Loucy (cell line): Measurements from ENCODE around the gene DOCK9.

ENCODE experiments used
- EZH2phosphoT487 ChIP-seq: fragments of 200-600 bp; IDR thresholded peaks from 2 replicates; pipeline ENCODE4 v1.6.1; 2018; ENCODE audit warnings: antibody characterized with exemption, mild to moderate bottlenecking, moderate library complexity, borderline replicate concordance
- TF ChIP-seq, protein P1 (sequence below): fragments of 200-600 bp; sonication (generic); conservative IDR thresholded peaks from 2 replicates; pipeline ENCODE4 v1.5.1; 2014; ENCODE audit warnings: mild to moderate bottlenecking, antibody characterized with exemption, low read length

DNA sequence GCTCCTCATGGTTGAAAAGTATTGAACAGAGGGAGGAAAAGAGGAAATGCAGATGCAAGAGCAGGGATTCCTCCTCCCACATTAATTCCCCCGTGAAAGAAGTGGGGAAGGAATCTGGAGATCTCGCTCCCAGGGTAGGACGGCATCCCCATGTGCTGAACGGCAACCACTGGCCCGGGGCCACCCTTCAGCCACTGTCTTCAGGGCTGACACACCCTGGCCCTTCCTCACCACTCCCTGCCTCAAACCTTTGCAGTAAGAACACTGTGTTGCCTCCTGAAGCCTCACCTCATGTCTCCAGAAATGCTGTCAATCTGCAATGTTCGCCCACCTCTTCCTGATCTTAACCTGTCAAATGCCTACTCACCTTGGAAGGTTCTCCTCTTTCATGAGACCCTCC, 10.9 kb upstream of the DOCK9 start:
- TF ChIP-seq EZH2phosphoT487: no peak
- TF ChIP-seq, protein P1, sequence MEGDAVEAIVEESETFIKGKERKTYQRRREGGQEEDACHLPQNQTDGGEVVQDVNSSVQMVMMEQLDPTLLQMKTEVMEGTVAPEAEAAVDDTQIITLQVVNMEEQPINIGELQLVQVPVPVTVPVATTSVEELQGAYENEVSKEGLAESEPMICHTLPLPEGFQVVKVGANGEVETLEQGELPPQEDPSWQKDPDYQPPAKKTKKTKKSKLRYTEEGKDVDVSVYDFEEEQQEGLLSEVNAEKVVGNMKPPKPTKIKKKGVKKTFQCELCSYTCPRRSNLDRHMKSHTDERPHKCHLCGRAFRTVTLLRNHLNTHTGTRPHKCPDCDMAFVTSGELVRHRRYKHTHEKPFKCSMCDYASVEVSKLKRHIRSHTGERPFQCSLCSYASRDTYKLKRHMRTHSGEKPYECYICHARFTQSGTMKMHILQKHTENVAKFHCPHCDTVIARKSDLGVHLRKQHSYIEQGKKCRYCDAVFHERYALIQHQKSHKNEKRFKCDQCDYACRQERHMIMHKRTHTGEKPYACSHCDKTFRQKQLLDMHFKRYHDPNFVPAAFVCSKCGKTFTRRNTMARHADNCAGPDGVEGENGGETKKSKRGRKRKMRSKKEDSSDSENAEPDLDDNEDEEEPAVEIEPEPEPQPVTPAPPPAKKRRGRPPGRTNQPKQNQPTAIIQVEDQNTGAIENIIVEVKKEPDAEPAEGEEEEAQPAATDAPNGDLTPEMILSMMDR: no peak
